Left ventricle myocardium inferior (tissue), 1 donor: ENCODE results near the gene TSPAN15. TPM values are rescaled to one million over a fixed set of nuclear protein-coding genes. Genes with fewer than 3 reads are reported as not detected.
A peak's percentile ranks its signal among the peaks of the same experiment; 100 is the strongest.

ENCODE experiments used
- DNase-seq: peaks from one replicate; pipeline ENCODE4 v3.0.0-alpha.2; 2020
- H3K27ac ChIP-seq: fragments of 200-600 bp; replicated peaks from 2 replicates; pipeline ENCODE4 v1.8.0; 2021
- H3K27me3 ChIP-seq: fragments of 200-600 bp; 2 replicates; pipeline ENCODE4 v1.8.0; 2021; ENCODE audit warnings: low read depth
- H3K36me3 ChIP-seq: fragments of 200-600 bp; 2 replicates; pipeline ENCODE4 v1.8.0; 2021
- H3K4me1 ChIP-seq: fragments of 200-600 bp; 2 replicates; pipeline ENCODE4 v1.8.0; 2021
- H3K4me3 ChIP-seq: fragments of 200-600 bp; 2 replicates; pipeline ENCODE4 v1.8.0; 2021; ENCODE audit warnings: mild to moderate bottlenecking, moderate library complexity
- H3K9me3 ChIP-seq: fragments of 200-600 bp; replicated peaks from 2 replicates; pipeline ENCODE4 v1.8.0; 2021
- intact Hi-C: fragments of 100-400 bp; cut with micrococcal nuclease; formaldehyde crosslinking; loops from one replicate; pipeline ENCODE4 v1.11.0; 2022
- total RNA-seq: library from RNA; stranded (reverse); fragmentation: NEBNext Ultra II Directional; extraction: Animal tissue kit (Norgen Biotek cat#: 25700); gene quantifications from one replicate; pipeline ENCODE4 v1.2.1, GENCODE V29; 2021
- TF ChIP-seq, protein P1 (sequence below): fragments of 200-600 bp; IDR thresholded peaks from 2 replicates; pipeline ENCODE4 v1.8.0; 2021; ENCODE audit warnings: antibody characterized with exemption, mild to moderate bottlenecking, borderline replicate concordance
- donor health status: DM: no; HTN: yes; CAD: no; lungs with severe emphysema.

Gene TSPAN15
- total RNA-seq, 1 donor from 2014 or later, result 6.8 TPM

DNA sequence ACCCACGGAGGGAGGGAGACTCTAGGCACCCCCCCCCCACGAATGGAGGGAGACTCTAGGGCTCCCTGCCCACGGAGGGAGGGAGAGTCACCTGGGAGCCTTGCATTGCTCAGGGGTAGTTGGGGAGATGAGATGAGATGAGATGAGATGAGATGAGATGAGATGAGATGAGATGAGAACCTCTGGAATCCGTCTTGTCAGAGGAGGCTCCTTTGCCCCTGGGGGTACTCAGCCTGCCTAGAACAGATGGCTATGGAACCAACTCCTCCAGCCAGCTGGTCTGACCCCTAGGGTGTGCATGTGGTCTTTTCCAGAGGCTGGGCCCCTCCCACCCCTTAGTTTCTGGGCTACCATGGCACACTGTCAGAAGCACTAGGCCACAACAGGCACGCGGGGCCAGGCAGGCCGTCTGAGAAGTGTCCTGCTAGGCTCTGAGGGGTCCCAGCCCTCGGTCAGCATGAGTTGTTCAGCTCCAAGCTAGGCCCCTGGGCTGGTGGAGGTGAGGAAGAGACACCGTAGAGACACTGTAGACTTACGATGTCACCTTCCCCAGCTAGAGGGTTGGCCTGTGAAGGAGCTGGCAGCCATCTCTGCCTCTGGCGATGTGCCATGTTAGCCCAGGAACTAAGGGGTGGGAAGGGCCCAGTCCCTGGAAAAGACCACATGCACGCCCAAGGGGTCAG is 8.8 kb downstream of the TSPAN15 start:
- Histone ChIP-seq H3K9me3 (no peaks in the 10 kb centered on the region), H3K4me1 (peaks cover 84% of the 10 kb centered on the region), H3K36me3 (no peaks in the 10 kb centered on the region), H3K4me3 (no peak overlapping the region), H3K27me3 (no peaks in the 10 kb centered on the region), H3K27ac (peak overlapping the region; percentile 91)
- intact Hi-C loops, result no loop called here
- TF ChIP-seq, protein P1, sequence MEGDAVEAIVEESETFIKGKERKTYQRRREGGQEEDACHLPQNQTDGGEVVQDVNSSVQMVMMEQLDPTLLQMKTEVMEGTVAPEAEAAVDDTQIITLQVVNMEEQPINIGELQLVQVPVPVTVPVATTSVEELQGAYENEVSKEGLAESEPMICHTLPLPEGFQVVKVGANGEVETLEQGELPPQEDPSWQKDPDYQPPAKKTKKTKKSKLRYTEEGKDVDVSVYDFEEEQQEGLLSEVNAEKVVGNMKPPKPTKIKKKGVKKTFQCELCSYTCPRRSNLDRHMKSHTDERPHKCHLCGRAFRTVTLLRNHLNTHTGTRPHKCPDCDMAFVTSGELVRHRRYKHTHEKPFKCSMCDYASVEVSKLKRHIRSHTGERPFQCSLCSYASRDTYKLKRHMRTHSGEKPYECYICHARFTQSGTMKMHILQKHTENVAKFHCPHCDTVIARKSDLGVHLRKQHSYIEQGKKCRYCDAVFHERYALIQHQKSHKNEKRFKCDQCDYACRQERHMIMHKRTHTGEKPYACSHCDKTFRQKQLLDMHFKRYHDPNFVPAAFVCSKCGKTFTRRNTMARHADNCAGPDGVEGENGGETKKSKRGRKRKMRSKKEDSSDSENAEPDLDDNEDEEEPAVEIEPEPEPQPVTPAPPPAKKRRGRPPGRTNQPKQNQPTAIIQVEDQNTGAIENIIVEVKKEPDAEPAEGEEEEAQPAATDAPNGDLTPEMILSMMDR, result no peak
- no peak for DNase-seq

DNA sequence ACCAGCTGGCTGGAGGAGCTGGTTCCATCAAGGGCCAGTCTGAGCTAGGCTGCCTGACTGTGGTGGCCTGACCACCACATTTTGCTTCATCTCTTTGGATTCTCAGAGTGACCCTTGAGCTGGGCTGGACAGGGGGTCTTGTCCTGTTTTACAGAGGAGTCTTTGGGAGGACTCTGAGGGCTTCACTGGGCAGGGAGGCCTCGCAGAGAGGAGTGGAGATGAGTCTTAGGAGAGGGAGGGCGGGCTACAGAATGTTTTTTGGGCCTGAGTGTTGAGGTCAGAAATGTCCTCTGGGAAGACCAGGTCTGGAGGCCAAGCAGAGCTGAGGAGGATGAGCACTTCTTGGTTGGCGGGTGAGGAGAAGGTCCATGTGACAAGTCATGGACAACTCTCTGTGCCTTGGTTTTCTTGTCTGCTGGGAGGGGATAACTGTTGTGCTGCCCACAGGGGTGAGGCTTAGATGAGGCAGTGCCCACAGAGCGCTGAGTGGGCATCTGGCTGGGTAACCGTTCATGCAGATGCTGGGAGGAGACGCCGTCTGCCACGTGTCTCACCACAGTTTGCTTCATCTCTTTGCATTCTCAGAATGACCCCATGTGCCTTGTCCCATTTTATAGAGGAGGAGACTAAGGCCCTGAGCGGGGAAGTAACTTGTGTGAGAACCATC is 9.4 kb downstream of the TSPAN15 start:
- TF ChIP-seq, protein P1, result no peak
- no peak overlapping the region for H3K4me3 ChIP-seq
- peak overlapping the region; percentile 91 for H3K27ac ChIP-seq
- DNase-seq, result no peak
- intact Hi-C loops, result no loop called here
- no peaks in the 10 kb centered on the region for H3K36me3 ChIP-seq
- no peaks in the 10 kb centered on the region for H3K9me3 ChIP-seq
- peaks cover 88% of the 10 kb centered on the region for H3K4me1 ChIP-seq
- H3K27me3 ChIP-seq, result no peaks in the 10 kb centered on the region

DNA sequence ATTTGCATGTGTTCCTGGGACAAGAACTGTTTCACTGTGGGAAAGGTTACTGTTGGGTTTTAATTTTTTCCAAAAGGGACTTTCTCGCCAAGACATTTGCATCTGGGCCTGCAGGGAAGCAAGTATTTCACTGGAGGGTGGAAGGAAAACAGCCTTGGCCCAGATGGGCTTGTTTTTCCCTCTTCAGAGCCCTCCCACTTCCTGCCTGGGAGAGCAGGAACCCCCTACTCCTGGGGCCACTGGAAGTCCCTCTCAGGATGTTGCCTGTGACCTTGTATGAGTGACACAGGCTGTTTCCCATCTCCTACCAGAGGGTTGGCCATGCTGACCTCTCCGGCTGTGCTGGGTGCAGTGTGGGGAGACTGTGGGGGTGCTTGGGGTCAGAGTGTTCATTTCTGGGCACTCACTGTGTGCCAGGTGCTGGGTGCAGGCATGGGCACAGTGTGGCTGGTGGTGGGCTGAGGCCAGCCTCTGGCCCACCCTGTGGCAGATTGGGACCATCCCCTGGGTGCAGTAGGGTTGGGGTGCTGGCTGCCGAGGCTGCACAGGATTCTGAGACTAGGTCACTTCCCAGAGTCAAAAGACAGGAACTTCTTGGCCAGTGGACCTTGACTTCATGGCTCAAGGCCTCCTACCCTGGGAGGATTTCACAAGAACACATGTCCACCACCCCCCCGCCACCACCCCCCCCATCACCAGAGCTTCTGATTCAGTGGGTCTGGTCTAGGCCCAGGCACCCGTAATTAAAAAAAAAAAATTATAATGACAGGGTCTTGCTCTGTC is 10.2 kb downstream of the TSPAN15 start:
- Histone ChIP-seq H3K36me3 (no peaks in the 10 kb centered on the region), H3K4me3 (no peak overlapping the region), H3K27ac (peak overlapping the region; percentile 91), H3K9me3 (no peaks in the 10 kb centered on the region), H3K4me1 (peaks cover 95% of the 10 kb centered on the region), H3K27me3 (no peaks in the 10 kb centered on the region)
- TF ChIP-seq, protein P1, result no peak
- intact Hi-C loops, result no loop called here
- no peak for DNase-seq

DNA sequence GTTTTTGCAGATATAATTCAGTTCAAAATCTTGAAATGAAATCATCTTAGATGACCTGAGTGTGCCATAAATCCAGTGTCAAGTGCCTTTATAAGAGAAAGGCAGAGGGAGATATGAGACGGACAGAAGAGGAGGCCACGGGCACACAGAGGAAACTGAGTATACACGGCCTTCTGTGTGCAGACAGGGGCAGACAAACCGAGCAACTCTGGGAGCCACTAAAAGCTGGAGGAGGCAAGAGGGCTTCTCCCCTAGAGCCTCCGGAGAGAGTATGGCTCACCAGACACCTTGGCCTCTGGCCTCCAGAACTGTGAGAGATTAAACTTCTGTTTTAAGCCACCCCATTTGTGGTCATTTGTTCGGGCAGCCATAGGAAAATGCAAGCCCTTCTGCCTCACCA is 12.6 kb downstream of the TSPAN15 start:
- no peak for DNase-seq
- Histone ChIP-seq H3K36me3 (no peaks in the 10 kb centered on the region), H3K27ac (peak overlapping the region; percentile 91), H3K9me3 (no peaks in the 10 kb centered on the region), H3K27me3 (no peaks in the 10 kb centered on the region), H3K4me1 (peaks cover 90% of the 10 kb centered on the region), H3K4me3 (no peak overlapping the region)
- TF ChIP-seq, protein P1, result no peak
- intact Hi-C loops, result no loop called here

DNA sequence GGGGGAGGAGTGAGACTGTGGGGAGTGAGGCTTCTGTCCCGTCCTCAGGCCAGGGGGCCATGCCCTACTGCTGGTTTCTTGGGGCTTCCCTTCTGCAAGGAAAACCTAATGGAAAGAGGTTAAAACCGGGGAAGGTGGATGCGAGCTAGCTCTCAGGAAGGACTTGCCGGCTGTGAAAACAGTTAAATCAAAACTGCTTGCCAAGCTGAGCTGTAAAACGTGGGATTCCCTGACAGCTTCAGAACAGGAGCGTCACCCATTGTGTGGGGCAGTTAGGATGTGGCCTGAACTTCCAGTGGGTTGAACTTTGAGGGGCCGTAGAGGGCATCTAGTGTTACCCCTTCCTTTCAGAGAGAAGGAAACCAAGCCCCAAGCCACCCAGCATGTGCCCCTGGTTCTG is 13.1 kb downstream of the TSPAN15 start:
- DNase-seq, result no peak
- Histone ChIP-seq H3K27me3 (no peaks in the 10 kb centered on the region), H3K36me3 (no peaks in the 10 kb centered on the region), H3K9me3 (no peaks in the 10 kb centered on the region), H3K4me3 (no peak overlapping the region), H3K4me1 (peaks cover 89% of the 10 kb centered on the region), H3K27ac (peak overlapping the region; percentile 91)
- TF ChIP-seq, protein P1, result no peak
- intact Hi-C loops, result no loop called here
